Colonic mucosa (tissue), 4 donors: ENCODE measurements around the gene CAMTA1. TPM values are rescaled to one million over a fixed set of nuclear protein-coding genes. Genes with fewer than 3 reads are reported as not detected.

Source experiments
- DNase-seq: peaks from one replicate; pipeline ENCODE4 v3.0.0-alpha.2; 2020
- H3K27ac ChIP-seq: fragments of 200-600 bp; one replicate; pipeline ENCODE4 v1.8.0; 2021
- H3K27me3 ChIP-seq: fragments of 200-600 bp; one replicate; pipeline ENCODE4 v1.8.0; 2021
- H3K36me3 ChIP-seq: fragments of 200-600 bp; one replicate; pipeline ENCODE4 v1.8.0; 2021
- H3K4me1 ChIP-seq: fragments of 200-600 bp; one replicate; pipeline ENCODE4 v1.8.0; 2021; ENCODE audit warnings: mild to moderate bottlenecking
- H3K4me3 ChIP-seq: fragments of 200-600 bp; one replicate; pipeline ENCODE4 v1.8.0; 2021
- H3K9ac ChIP-seq, 2 donors: one replicate each; pipeline ENCODE4 v1.7.0; 2013; ENCODE audit warnings: control low read depth in 2 of 2, low read depth in 2 of 2, low read length in 2 of 2
- H3K9me3 ChIP-seq: fragments of 200-600 bp; one replicate; pipeline ENCODE4 v1.8.0; 2021
- intact Hi-C: fragments of 100-400 bp; cut with DNase I; formaldehyde crosslinking; loops from one replicate; pipeline ENCODE4 v1.14.1; 2022
- total RNA-seq, 2 donors: library from RNA; stranded (reverse); fragmentation: NEBNext Ultra II Directional in 1 of 2; extraction: Animal tissue kit (Norgen Biotek cat#: 25700) in 1 of 2; gene quantifications; one replicate each; pipeline ENCODE4 v1.2.1, GENCODE V29; 2021
- TF ChIP-seq, protein P1 (sequence below): fragments of 200-600 bp; IDR thresholded peaks from one replicate; pipeline ENCODE4 v1.8.0; 2022; ENCODE audit warnings: antibody characterized with exemption, mild to moderate bottlenecking
- donor health status: healthy.
- donor health status: DM: no; HTN: no; CAD: no.
- donor health status: DM: no; HTN: no; CAD: no.

CAMTA1 gene
- total RNA-seq, 2 donors from 2014 or later: 76.8 to 92.8 TPM

DNA sequence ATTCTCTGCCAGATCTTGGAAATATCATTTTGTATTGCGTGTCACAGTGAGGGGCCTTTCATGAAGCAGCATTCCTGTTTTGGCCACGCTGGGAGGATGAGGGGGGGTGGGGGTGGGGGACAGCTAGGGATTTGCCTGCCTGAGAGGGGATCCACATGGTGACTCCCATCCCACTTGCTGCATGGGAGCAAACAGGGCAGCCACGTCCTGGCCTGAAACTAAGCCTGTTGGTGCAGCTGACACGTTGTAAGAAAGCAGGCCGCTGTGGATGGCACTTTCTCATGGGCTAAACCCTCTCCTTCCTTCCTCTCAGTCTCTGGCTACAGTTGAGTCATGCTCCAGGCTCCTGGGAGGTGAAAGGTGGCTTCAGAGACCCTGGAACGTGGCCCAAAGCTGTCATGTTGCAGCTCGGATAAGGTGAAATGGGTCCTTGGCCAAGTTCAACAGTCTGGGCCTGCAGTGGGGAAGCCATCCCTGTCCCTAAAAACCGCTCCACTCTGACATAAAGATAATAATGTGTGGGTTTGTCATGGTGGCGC lies 639.2 kb downstream of the CAMTA1 start:
- H3K27ac ChIP-seq: no peak overlapping the region
- H3K27me3 ChIP-seq: no peaks in the 10 kb centered on the region
- H3K4me1 ChIP-seq: no peaks in the 10 kb centered on the region
- no peaks in the 10 kb centered on the region for H3K9me3 ChIP-seq
- no peak for DNase-seq
- no peak overlapping the region for H3K9ac ChIP-seq
- intact Hi-C loops: no loop called here
- no peaks in the 10 kb centered on the region for H3K36me3 ChIP-seq
- TF ChIP-seq, protein P1, sequence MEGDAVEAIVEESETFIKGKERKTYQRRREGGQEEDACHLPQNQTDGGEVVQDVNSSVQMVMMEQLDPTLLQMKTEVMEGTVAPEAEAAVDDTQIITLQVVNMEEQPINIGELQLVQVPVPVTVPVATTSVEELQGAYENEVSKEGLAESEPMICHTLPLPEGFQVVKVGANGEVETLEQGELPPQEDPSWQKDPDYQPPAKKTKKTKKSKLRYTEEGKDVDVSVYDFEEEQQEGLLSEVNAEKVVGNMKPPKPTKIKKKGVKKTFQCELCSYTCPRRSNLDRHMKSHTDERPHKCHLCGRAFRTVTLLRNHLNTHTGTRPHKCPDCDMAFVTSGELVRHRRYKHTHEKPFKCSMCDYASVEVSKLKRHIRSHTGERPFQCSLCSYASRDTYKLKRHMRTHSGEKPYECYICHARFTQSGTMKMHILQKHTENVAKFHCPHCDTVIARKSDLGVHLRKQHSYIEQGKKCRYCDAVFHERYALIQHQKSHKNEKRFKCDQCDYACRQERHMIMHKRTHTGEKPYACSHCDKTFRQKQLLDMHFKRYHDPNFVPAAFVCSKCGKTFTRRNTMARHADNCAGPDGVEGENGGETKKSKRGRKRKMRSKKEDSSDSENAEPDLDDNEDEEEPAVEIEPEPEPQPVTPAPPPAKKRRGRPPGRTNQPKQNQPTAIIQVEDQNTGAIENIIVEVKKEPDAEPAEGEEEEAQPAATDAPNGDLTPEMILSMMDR: no peak
- H3K4me3 ChIP-seq: no peak overlapping the region

DNA sequence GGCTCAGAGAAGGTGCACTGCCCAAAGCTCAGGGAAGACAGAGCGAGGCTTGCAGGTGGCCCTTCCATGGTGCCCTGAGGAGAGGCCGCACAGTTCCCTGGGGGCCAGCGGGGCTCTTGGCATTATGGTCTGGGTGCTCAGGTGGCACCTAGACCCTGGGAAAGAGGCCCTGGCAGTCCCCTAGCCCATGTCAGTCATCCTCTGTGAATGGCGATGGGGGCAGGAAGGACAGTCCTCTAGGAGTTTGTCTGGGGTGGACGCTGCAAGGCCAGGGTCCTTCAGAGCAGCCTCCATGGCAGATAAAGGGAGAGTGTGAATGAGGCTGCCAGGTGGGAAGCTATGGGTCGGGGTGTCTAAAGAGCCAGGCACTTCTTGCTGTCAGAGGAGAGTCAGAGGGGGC lies 640.0 kb downstream of the CAMTA1 start:
- DNase-seq: no peak
- intact Hi-C loops: no loop called here
- TF ChIP-seq, protein P1: no peak
- no peak overlapping the region for H3K27ac ChIP-seq
- no peaks in the 10 kb centered on the region for H3K9me3 ChIP-seq
- no peaks in the 10 kb centered on the region for H3K36me3 ChIP-seq
- H3K4me1 ChIP-seq: no peaks in the 10 kb centered on the region
- no peak overlapping the region for H3K9ac ChIP-seq
- H3K4me3 ChIP-seq: no peak overlapping the region
- H3K27me3 ChIP-seq: no peaks in the 10 kb centered on the region

DNA sequence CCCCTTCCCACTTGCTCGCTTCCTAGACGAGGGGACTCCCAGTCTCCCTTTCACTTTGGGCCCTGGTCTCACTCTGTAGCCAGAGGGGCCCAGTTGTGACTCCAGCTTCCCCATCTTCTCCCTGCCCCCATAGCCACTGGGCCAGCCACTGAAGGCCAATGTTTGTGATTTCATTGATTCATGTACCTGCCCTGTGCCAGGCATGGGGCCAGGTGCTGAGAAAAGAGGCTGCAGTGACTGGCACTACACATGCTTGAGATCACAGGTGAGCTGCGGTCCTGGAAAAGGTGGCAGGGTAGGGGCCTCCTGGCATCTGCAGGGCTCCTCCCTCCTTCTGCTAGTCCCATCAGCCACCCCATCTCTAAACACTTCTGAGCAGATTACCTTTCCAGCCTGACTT lies 640.5 kb downstream of the CAMTA1 start:
- Histone ChIP-seq H3K9ac (no peak overlapping the region), H3K9me3 (no peaks in the 10 kb centered on the region), H3K27ac (no peak overlapping the region), H3K4me3 (no peak overlapping the region), H3K4me1 (no peaks in the 10 kb centered on the region), H3K36me3 (no peaks in the 10 kb centered on the region), H3K27me3 (no peaks in the 10 kb centered on the region)
- intact Hi-C loops: no loop called here
- no peak for DNase-seq
- TF ChIP-seq, protein P1: no peak

DNA sequence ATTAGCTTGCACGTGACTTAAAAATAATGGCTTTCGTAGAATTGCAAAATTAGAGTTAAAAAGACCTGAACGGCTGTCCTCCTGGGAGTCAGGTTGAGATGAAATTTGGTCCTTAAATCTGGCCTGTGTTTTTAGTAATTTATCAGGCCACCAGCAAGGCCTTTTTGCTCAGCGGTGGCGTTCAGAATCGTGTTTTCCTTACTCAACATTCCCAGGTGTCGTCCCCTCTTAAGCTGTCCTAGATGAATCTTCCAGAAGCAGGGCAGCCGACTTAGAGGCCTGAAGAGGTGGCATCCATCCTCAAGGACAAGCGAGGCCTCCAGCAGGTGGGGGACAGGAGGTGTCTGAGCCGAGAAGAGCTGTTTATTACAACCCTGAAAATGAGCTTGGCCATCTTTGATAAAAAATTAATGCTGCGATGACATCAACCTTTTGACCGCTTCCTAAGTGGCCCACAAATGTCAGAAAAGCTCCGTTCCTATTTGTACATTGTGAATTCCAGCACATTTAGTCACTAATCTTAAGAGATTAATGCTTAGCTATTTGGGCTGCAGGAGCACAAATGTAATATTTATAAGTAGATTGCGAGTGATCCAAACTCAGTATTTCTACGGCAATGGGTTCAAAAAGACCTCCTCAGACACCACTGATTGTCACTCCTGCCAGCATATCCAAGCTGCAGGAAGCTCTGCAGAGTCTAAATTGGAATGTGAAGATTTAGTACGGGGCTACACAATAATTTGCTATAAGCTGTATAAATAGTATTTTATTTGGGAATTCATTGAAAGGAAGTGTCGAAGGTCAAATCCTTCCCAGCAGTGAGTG lies 641.7 kb downstream of the CAMTA1 start:
- Histone ChIP-seq H3K27ac (no peak overlapping the region), H3K9me3 (no peaks in the 10 kb centered on the region), H3K36me3 (no peaks in the 10 kb centered on the region), H3K27me3 (no peaks in the 10 kb centered on the region), H3K4me1 (no peaks in the 10 kb centered on the region), H3K9ac (no peak overlapping the region), H3K4me3 (no peak overlapping the region)
- TF ChIP-seq, protein P1: no peak
- no peak for DNase-seq
- intact Hi-C loops: no loop called here

DNA sequence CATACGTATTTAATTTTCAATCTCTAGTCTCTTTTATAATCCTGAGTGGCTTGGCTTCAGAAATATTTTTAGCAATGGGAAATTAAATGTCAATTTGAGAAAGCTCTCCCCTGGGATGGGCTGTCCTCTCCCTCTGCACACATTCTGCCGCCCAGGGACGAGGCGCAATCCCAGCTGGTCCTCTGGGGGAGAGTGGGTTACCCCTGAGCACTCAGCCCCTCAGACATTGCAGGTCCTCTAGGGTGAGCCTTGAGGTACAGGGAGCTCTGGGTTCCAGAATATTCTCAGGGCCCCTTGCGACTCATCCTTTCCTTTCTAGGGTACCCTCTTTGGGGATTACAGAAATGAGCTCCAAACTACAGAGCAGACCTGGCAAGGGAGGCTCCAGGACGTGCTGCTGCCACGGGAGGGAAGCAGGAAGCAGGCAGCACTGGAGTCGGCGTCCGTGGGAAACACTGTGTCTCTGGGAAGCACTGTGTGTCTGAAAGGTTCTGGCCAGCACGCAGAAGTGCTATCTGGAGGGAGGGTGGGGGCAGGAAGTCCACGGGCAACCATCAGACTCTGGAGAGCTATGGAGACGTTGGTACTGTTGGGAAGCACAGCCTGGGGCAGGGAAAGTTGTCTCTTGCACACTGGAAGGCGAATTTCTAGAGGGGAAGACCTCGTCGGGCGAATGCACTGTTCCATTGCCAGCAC lies 642.5 kb downstream of the CAMTA1 start:
- Histone ChIP-seq H3K9me3 (no peaks in the 10 kb centered on the region), H3K27me3 (no peaks in the 10 kb centered on the region), H3K27ac (no peak overlapping the region), H3K36me3 (no peaks in the 10 kb centered on the region), H3K4me1 (no peaks in the 10 kb centered on the region), H3K4me3 (no peak overlapping the region), H3K9ac (no peak overlapping the region)
- TF ChIP-seq, protein P1: no peak
- intact Hi-C loops: no loop called here
- no peak for DNase-seq
